ENCODE results near the gene DAAM1. TPM values are rescaled to one million over a fixed set of nuclear protein-coding genes. Genes with fewer than 3 reads are reported as not detected.

Gene DAAM1
- total RNA-seq, 1 experiment from 2014 or later, result 30.4 TPM

GRCh38 chr14:59224341-59224740, 35.9 kb downstream of the DAAM1 start:
- Mint-ChIP-seq H3K4me1 (peaks cover 12% of the 10 kb centered on the region), H3K27ac (no peak overlapping the region), H3K36me3 (no peaks in the 10 kb centered on the region), H3K27me3 (ENCODE audit: low read depth) (no peaks in the 10 kb centered on the region), H3K4me3 (no peak overlapping the region), H3K9me3 (peaks cover 13% of the 10 kb centered on the region)
- CTCF ChIA-PET, result no interaction called here
- ATAC-seq (no peak), DNase-seq (ENCODE audit: low spot score) (no peak)
- no peak for TF ChIP-seq GTF2I (CRISPR knock-in tag; conservative IDR thresholded peaks at IDR 0.05)
- POLR2A ChIA-PET, result no interaction called here

GRCh38 chr14:59225281-59225680, 36.8 kb downstream of the DAAM1 start:
- H3K36me3 Mint-ChIP-seq, result no peaks in the 10 kb centered on the region
- peaks cover 10% of the 10 kb centered on the region for H3K9me3 Mint-ChIP-seq
- H3K4me3 Mint-ChIP-seq, result no peak overlapping the region
- H3K4me1 Mint-ChIP-seq, result peaks cover 15% of the 10 kb centered on the region
- H3K27me3 Mint-ChIP-seq (ENCODE audit: low read depth), result no peaks in the 10 kb centered on the region
- H3K27ac Mint-ChIP-seq, result no peak overlapping the region
- CTCF ChIA-PET, result no interaction called here
- DNase-seq (ENCODE audit: low spot score), result no peak
- TF ChIP-seq ZBTB43 (CRISPR knock-in tag; IDR thresholded peaks at IDR 0.05) (no peak), FOXJ3 (CRISPR knock-in tag; IDR thresholded peaks at IDR 0.05; ENCODE audit: borderline replicate concordance) (no peak), USF2 (CRISPR knock-in tag; IDR thresholded peaks at IDR 0.05) (no peak), CTCF (IDR thresholded peaks at IDR 0.05) (no peak), OVOL2 (CRISPR knock-in tag; IDR thresholded peaks at IDR 0.05; ENCODE audit: borderline replicate concordance) (no peak), NR2C2 (CRISPR knock-in tag; IDR thresholded peaks at IDR 0.05) (no peak), STAT6 (CRISPR knock-in tag; conservative IDR thresholded peaks at IDR 0.05; ENCODE audit: low read depth) (no peak), NR1H2 (CRISPR knock-in tag; IDR thresholded peaks at IDR 0.05) (no peak), GABPB1 (CRISPR knock-in tag; IDR thresholded peaks at IDR 0.05) (no peak), ZNF219 (CRISPR knock-in tag; IDR thresholded peaks at IDR 0.05; ENCODE audit: borderline replicate concordance) (no peak), ZSCAN18 (CRISPR knock-in tag; IDR thresholded peaks at IDR 0.05) (no peak), TEAD4 (CRISPR knock-in tag; IDR thresholded peaks at IDR 0.05) (no peak), PRRX2 (CRISPR knock-in tag; IDR thresholded peaks at IDR 0.05) (no peak), ZNF512 (CRISPR knock-in tag; IDR thresholded peaks at IDR 0.05; ENCODE audit: borderline replicate concordance) (no peak), HMGXB4 (CRISPR knock-in tag; IDR thresholded peaks at IDR 0.05) (no peak), JAZF1 (CRISPR knock-in tag; IDR thresholded peaks at IDR 0.05) (no peak)
- POLR2A ChIA-PET, result no interaction called here
- no peak for ATAC-seq
